DOHH2 (cell line): ENCODE data around the gene SEPHS1.

ENCODE experiments used
- H3F3A ChIP-seq: fragments of 200-600 bp; sonication (generic), shearing (Covaris generic); 2 replicates; pipeline ENCODE4 v1.6.0; 2016; ENCODE audit warnings: antibody characterized with exemption, mild to moderate bottlenecking; ENCODE audit not compliant: control insufficient read depth, insufficient read depth
- H3K27ac ChIP-seq: fragments of 200-600 bp; sonication (generic); 2 replicates; pipeline ENCODE4 v1.5.1; 2014; ENCODE audit warnings: low read depth, mild to moderate bottlenecking, low read length, moderate library complexity
- H3K27me3 ChIP-seq: fragments of 200-600 bp; sonication (generic); 2 replicates; pipeline ENCODE4 v1.6.1; 2014; ENCODE audit warnings: mild to moderate bottlenecking, low read length, mixed read lengths; ENCODE audit not compliant: control insufficient read depth
- H3K36me3 ChIP-seq: fragments of 200-600 bp; sonication (generic); 2 replicates; pipeline ENCODE4 v1.6.1; 2014; ENCODE audit warnings: mild to moderate bottlenecking, low read length, moderate library complexity, mixed read lengths; ENCODE audit not compliant: control insufficient read depth
- H3K4me1 ChIP-seq: fragments of 200-600 bp; sonication (generic); 2 replicates; pipeline ENCODE4 v1.6.1; 2014; ENCODE audit warnings: mild to moderate bottlenecking, low read length, mixed read lengths; ENCODE audit not compliant: control insufficient read depth
- H3K4me2 ChIP-seq: fragments of 200-600 bp; sonication (generic); 2 replicates; pipeline ENCODE4 v1.6.0; 2014; ENCODE audit warnings: mild to moderate bottlenecking, low read length, moderate library complexity
- H3K4me3 ChIP-seq: fragments of 200-600 bp; sonication (generic); 2 replicates; pipeline ENCODE4 v1.5.1; 2014; ENCODE audit warnings: mild to moderate bottlenecking, low read length, mixed read lengths
- H3K79me2 ChIP-seq: fragments of 200-600 bp; sonication (generic); 2 replicates; pipeline ENCODE4 v1.6.1; 2014; ENCODE audit warnings: mild to moderate bottlenecking, low read length, mixed read lengths; ENCODE audit not compliant: control insufficient read depth
- H3K9me2 ChIP-seq: fragments of 200-600 bp; sonication (generic); replicated peaks from 2 replicates; pipeline ENCODE4 v1.6.1; 2014; ENCODE audit warnings: mild to moderate bottlenecking, low read length, mixed read lengths; ENCODE audit not compliant: control insufficient read depth
- H3K9me3 ChIP-seq: fragments of 200-600 bp; sonication (generic); 2 replicates; pipeline ENCODE4 v1.6.1; 2014; ENCODE audit warnings: antibody characterized with exemption, low read length, mixed read lengths; ENCODE audit not compliant: control insufficient read depth, insufficient read depth
- H4K20me1 ChIP-seq: fragments of 200-600 bp; sonication (generic); 2 replicates; pipeline ENCODE4 v1.6.0; 2014; ENCODE audit warnings: low read depth, mild to moderate bottlenecking, antibody characterized with exemption, low read length, moderate library complexity; ENCODE audit not compliant: control insufficient read depth, insufficient read depth
- EZH2phosphoT487 ChIP-seq: fragments of 200-600 bp; sonication (generic); IDR thresholded peaks from 2 replicates; pipeline ENCODE4 v1.6.1; 2017; ENCODE audit warnings: borderline replicate concordance, mild to moderate bottlenecking, antibody characterized with exemption, low read length, moderate library complexity, mixed read lengths
- TF ChIP-seq, protein P1 (sequence below): fragments of 200-600 bp; sonication (generic); IDR thresholded peaks from one replicate; pipeline ENCODE4 v1.5.1; 2014; ENCODE audit warnings: antibody characterized with exemption, mild to moderate bottlenecking, low read depth, low read length; ENCODE audit not compliant: poor library complexity, severe bottlenecking

Gene SEPHS1

DNA sequence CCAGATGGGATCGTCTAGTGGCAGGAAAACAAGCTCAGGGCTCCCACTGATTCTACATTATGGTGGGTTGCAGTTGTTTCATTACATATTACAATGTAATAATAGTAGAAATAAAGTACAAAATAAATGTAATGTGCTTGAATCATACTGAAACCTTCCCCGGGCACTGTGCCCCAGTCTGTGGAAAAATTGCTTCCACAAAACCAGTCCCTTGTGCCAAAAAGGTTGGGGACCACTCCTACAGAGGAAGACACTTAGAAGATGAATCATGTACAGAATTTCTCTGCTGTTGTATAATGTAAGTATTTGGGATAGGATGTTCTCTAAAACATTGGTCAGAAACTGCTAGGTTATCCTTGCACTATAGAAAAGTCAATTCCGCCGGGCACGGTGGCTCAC, 36.9 kb downstream of the SEPHS1 start:
- H3K4me1 ChIP-seq, result peaks cover 1% of the 10 kb centered on the region
- no peaks in the 10 kb centered on the region for H3K79me2 ChIP-seq
- no peaks in the 10 kb centered on the region for H3K9me3 ChIP-seq
- no peaks in the 10 kb centered on the region for H3K27me3 ChIP-seq
- no peaks in the 10 kb centered on the region for H3K36me3 ChIP-seq
- H3K9me2 ChIP-seq, result no peaks in the 10 kb centered on the region
- no peak overlapping the region for H3K4me3 ChIP-seq
- H3F3A ChIP-seq, result 0 out of 2 replicates have a peak, but pooled peaks cover 3% of the 10 kb centered on the region
- no peak overlapping the region for H3K4me2 ChIP-seq
- H3K27ac ChIP-seq, result no peak overlapping the region
- no peaks in the 10 kb centered on the region for H4K20me1 ChIP-seq
- no peak for TF ChIP-seq EZH2phosphoT487
- TF ChIP-seq, protein P1, sequence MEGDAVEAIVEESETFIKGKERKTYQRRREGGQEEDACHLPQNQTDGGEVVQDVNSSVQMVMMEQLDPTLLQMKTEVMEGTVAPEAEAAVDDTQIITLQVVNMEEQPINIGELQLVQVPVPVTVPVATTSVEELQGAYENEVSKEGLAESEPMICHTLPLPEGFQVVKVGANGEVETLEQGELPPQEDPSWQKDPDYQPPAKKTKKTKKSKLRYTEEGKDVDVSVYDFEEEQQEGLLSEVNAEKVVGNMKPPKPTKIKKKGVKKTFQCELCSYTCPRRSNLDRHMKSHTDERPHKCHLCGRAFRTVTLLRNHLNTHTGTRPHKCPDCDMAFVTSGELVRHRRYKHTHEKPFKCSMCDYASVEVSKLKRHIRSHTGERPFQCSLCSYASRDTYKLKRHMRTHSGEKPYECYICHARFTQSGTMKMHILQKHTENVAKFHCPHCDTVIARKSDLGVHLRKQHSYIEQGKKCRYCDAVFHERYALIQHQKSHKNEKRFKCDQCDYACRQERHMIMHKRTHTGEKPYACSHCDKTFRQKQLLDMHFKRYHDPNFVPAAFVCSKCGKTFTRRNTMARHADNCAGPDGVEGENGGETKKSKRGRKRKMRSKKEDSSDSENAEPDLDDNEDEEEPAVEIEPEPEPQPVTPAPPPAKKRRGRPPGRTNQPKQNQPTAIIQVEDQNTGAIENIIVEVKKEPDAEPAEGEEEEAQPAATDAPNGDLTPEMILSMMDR, result no peak

DNA sequence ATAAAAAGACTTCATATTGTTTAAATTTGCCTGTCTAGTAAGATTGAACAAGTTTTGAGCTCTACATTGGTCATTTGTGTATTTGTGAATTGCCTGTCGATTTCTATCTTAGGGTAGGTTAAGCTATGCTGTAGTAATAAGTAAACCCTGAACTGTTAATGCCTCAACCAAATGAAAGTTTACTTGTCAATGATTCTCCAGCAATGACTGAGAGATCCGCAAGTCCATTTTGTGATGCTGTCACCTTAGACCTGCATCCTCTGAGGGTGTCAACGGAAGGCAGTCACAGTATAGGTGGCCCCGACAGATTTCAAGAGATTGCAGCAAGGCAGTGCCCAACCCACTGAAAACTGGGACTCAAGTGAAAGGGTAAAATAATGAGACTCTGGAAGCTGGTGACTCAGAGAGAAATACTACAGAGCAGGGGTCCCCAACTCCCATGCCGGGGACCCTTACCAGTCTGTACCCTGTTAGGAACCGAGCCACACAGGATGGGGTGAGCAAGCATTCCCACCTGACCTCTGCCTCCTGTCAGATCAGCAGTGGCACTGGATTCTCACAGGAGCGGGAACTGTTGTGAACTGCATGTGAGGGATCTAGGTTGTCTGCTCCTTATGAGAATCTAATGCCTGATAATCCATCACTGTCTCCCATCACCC, 37.4 kb downstream of the SEPHS1 start:
- no peak overlapping the region for H3K4me2 ChIP-seq
- peaks cover 7% of the 10 kb centered on the region for H3K4me1 ChIP-seq
- no peaks in the 10 kb centered on the region for H3K79me2 ChIP-seq
- no peaks in the 10 kb centered on the region for H4K20me1 ChIP-seq
- TF ChIP-seq EZH2phosphoT487, result no peak
- TF ChIP-seq, protein P1, result no peak
- H3K27ac ChIP-seq, result no peak overlapping the region
- no peaks in the 10 kb centered on the region for H3K27me3 ChIP-seq
- H3F3A ChIP-seq, result 0 out of 2 replicates have a peak, but pooled peaks cover 3% of the 10 kb centered on the region
- no peaks in the 10 kb centered on the region for H3K9me2 ChIP-seq
- H3K4me3 ChIP-seq, result no peak overlapping the region
- H3K9me3 ChIP-seq, result no peaks in the 10 kb centered on the region
- H3K36me3 ChIP-seq, result no peaks in the 10 kb centered on the region

DNA sequence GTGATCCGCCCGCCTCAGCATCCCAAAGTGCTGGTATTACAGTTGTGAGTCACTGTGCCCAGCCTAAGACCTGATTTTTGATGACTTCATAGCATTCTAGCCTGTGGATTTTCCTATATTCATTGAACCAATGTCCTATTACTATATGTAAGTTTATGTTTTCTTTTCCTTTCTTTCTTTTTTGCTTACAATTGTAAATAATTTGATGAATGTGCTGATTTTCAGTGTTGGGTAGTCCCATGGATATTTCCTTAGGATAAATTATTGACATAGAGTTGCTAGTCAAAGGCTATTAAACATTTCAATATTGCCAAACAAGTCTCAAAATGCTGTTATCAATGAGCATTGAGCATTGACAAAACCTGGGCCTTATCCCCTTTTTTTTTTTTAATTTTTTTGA, 38.3 kb downstream of the SEPHS1 start:
- H3K4me2 ChIP-seq, result no peak overlapping the region

More for the DNA sequence above, 38.3 kb downstream of the SEPHS1 start:
- Histone ChIP-seq H4K20me1 (no peaks in the 10 kb centered on the region), H3K36me3 (no peaks in the 10 kb centered on the region), H3K9me2 (no peaks in the 10 kb centered on the region), H3K27ac (no peak overlapping the region), H3K4me1 (peaks cover 14% of the 10 kb centered on the region), H3K27me3 (no peaks in the 10 kb centered on the region), H3K79me2 (no peaks in the 10 kb centered on the region), H3K9me3 (no peaks in the 10 kb centered on the region), H3F3A (0 out of 2 replicates have a peak, but pooled peaks cover 3% of the 10 kb centered on the region), H3K4me3 (no peak overlapping the region)
- TF ChIP-seq, protein P1, result no peak
